Astrocyte of the cerebellum (primary cell): ENCODE results near the gene PPP1R15B.

Experiments
- DNase-seq: peaks from one replicate; pipeline ENCODE4 v3.0.0-alpha.2; 2011; ENCODE audit warnings: low read depth
- H3K4me3 ChIP-seq: 2 replicates; pipeline ENCODE4 v1.5.1; 2011; ENCODE audit warnings: mild to moderate bottlenecking, low read depth, low read length, moderate library complexity
- in situ Hi-C: cut with HindIII; loops from 2 replicates; pipeline ENCODE4 v1.10.0; 2017; ENCODE audit warnings: low sequenced_read_pairs
- TF ChIP-seq, protein P1 (sequence below): IDR thresholded peaks from 2 replicates; pipeline ENCODE4 v1.5.1; 2012; ENCODE audit warnings: low read length, low read depth, moderate library complexity, mild to moderate bottlenecking; ENCODE audit errors: missing control alignments

PPP1R15B gene

GRCh38 chr1:204361341-204361771, 50.3 kb downstream of the PPP1R15B start:
- no peak overlapping the region for H3K4me3 ChIP-seq
- TF ChIP-seq, protein P1, sequence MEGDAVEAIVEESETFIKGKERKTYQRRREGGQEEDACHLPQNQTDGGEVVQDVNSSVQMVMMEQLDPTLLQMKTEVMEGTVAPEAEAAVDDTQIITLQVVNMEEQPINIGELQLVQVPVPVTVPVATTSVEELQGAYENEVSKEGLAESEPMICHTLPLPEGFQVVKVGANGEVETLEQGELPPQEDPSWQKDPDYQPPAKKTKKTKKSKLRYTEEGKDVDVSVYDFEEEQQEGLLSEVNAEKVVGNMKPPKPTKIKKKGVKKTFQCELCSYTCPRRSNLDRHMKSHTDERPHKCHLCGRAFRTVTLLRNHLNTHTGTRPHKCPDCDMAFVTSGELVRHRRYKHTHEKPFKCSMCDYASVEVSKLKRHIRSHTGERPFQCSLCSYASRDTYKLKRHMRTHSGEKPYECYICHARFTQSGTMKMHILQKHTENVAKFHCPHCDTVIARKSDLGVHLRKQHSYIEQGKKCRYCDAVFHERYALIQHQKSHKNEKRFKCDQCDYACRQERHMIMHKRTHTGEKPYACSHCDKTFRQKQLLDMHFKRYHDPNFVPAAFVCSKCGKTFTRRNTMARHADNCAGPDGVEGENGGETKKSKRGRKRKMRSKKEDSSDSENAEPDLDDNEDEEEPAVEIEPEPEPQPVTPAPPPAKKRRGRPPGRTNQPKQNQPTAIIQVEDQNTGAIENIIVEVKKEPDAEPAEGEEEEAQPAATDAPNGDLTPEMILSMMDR: no peak
- DNase-seq: no peak
- in situ Hi-C loops: loop anchor here (5.0 to 10.0 kb wide), 2 partner anchors 147 to 494 kb away; partner anchors contain the start of gene GOLT1A

- no peak overlapping the region for H3K4me3 ChIP-seq
- in situ Hi-C loops: loop anchor here (5.0 to 10.0 kb wide), 2 partner anchors 146 to 493 kb away; partner anchors contain the start of gene GOLT1A
- no peak for DNase-seq
- TF ChIP-seq, protein P1: no peak
Measured at GRCh38 chr1:204360314-204360713, 51.3 kb downstream of the PPP1R15B start.

GRCh38 chr1:204359474-204360255, 52.0 kb downstream of the PPP1R15B start, which contains the start of gene PLEKHA6:
TSS of gene PLEKHA6 (minus strand) at chr1:204359929. CDS start at chr1:204273727, 86,202 bp downstream.
- TF ChIP-seq, protein P1: peak; percentile 55
- no peak within 1 kb of the TSS for H3K4me3 ChIP-seq
- in situ Hi-C loops: loop anchor here (5.0 to 10.0 kb wide), 2 partner anchors 145 to 492 kb away; partner anchors contain the start of gene GOLT1A
- no peak for DNase-seq

GRCh38 chr1:204359131-204359473, 52.5 kb downstream of the PPP1R15B start:
- TF ChIP-seq, protein P1: no peak
- no peak for DNase-seq
- in situ Hi-C loops: no loop called here
- no peak overlapping the region for H3K4me3 ChIP-seq

DNA sequence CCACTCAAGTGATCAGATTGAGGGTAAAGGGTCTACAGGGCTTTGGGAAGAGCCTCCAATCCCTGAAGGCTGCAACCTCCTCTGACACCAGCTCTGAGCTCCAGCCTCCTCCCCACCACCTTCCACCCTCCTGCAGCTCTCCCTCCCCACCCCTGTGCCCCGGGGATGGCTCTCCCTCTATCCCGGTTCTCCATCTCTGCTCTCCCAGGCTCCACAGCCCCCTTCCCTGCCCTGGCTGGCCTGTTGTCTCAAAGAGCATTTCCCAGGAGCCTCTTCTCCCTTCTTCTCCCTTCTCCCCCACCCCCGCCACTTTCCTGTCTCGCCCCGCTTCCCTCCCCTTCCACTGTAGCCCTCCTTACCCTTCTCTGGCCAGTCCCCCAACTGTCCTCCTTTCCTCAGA, 53.0 kb downstream of the PPP1R15B start:
- no peak overlapping the region for H3K4me3 ChIP-seq
- TF ChIP-seq, protein P1: no peak
- DNase-seq: no peak
- in situ Hi-C loops: no loop called here

- no peak overlapping the region for H3K4me3 ChIP-seq
- in situ Hi-C loops: no loop called here
- TF ChIP-seq, protein P1: no peak
- no peak for DNase-seq
Measured at GRCh38 chr1:204357551-204358490, 53.8 kb downstream of the PPP1R15B start.
